ENCODE results near the gene SPESP1. TPM values are rescaled to one million over a fixed set of nuclear protein-coding genes. Genes with fewer than 3 reads are reported as not detected.

SPESP1 gene
- total and polyA plus RNA-seq, 2 donors (not counting 3 experiments of a cell fraction or from before 2014, with no cell fraction given): 1.5 to 2.0 TPM

- no peak overlapping the region for H3K27ac ChIP-seq (ENCODE audit: insufficient read depth, low read depth, low read length)
- no peaks in the 10 kb centered on the region for H3K9me1 ChIP-seq (replicated peaks; ENCODE audit: control insufficient read depth, extremely low read depth, insufficient read depth, low read length)
- dilution Hi-C loops (cut with MboI; ENCODE audit: extremely low pct_ligation_motif_present, low sequenced_read_pairs) (no loop called here), intact Hi-C loops (cut with micrococcal nuclease) (no loop called here)
- peaks cover 0 to 4% of the 10 kb centered on the region in 2 experiments for H3K27me3 ChIP-seq (ENCODE audit: control insufficient read depth in 2 of 2, insufficient read depth in 2 of 2, low read length in 2 of 2)
- no peak overlapping the region for H2AFZ ChIP-seq (ENCODE audit: low read depth, low read length)
- no peak for FAIRE-seq
- H3K4me2 ChIP-seq (ENCODE audit: insufficient read depth, low read length): no peak overlapping the region
- H3K4me3 ChIP-seq (replicated peaks in 1 of 3; ENCODE audit: insufficient read depth in 1 of 3, low read depth in 1 of 3, low read length in 3 of 3): no peak overlapping the region
- no peaks in the 10 kb centered on the region for H3K79me2 ChIP-seq (ENCODE audit: control insufficient read depth, insufficient read depth, low read length)
- BruUV-seq (replicated peaks): no TSS peak
- DNase-seq (ENCODE audit: low read depth, low spot score): no peak
- TF ChIP-seq POLR2A (IDR thresholded peaks at IDR 0.05; ENCODE audit: low read depth, low read length) (no peak), GATA2 (IDR thresholded peaks at IDR 0.05; ENCODE audit: insufficient read depth, insufficient read length, low read depth, low read length) (no peak), JUN (IDR thresholded peaks at IDR 0.05; ENCODE audit: borderline replicate concordance, insufficient read depth, insufficient read length, low read depth) (no peak)
- no peaks in the 10 kb centered on the region for H3K4me1 ChIP-seq (ENCODE audit: control insufficient read depth, extremely low read depth, insufficient read depth, low read length)
- ChIA-PET POLR2A (no interaction called here), CTCF (interaction anchor here (2.0 kb wide), 1 partner anchor 52 kb away, joined by 9 read pairs; no protein-coding TSS in a partner anchor)
- H4K20me1 ChIP-seq (replicated peaks; ENCODE audit: control insufficient read depth, extremely low read depth, insufficient read depth, low read length): no peaks in the 10 kb centered on the region
- H3K9ac ChIP-seq (replicated peaks; ENCODE audit: extremely low read depth, insufficient read depth, low read length): no peak overlapping the region
- no peaks in the 10 kb centered on the region for H3K9me3 ChIP-seq (replicated peaks; ENCODE audit: control insufficient read depth, insufficient read depth, low read length)
- no peaks in the 10 kb centered on the region for H3K36me3 ChIP-seq (ENCODE audit: control insufficient read depth in 2 of 2, extremely low read depth in 1 of 2, insufficient read depth in 2 of 2, low read length in 2 of 2)
Observed at GRCh38 chr15:68979816-68980215, 49.5 kb downstream of the SPESP1 start.

- Histone ChIP-seq H3K4me2 (ENCODE audit: insufficient read depth, low read length) (no peak overlapping the region), H3K9me1 (replicated peaks; ENCODE audit: control insufficient read depth, extremely low read depth, insufficient read depth, low read length) (no peaks in the 10 kb centered on the region), H3K9ac (replicated peaks; ENCODE audit: extremely low read depth, insufficient read depth, low read length) (no peak overlapping the region), H3K79me2 (ENCODE audit: control insufficient read depth, insufficient read depth, low read length) (no peaks in the 10 kb centered on the region), H3K27me3 (ENCODE audit: control insufficient read depth in 2 of 2, insufficient read depth in 2 of 2, low read length in 2 of 2) (peaks cover 0 to 4% of the 10 kb centered on the region in 2 experiments), H4K20me1 (replicated peaks; ENCODE audit: control insufficient read depth, extremely low read depth, insufficient read depth, low read length) (no peaks in the 10 kb centered on the region), H2AFZ (ENCODE audit: low read depth, low read length) (no peak overlapping the region), H3K9me3 (replicated peaks; ENCODE audit: control insufficient read depth, insufficient read depth, low read length) (no peaks in the 10 kb centered on the region), H3K4me3 (replicated peaks in 1 of 3; ENCODE audit: insufficient read depth in 1 of 3, low read depth in 1 of 3, low read length in 3 of 3) (no peak overlapping the region), H3K27ac (ENCODE audit: insufficient read depth, low read depth, low read length) (no peak overlapping the region), H3K36me3 (ENCODE audit: control insufficient read depth in 2 of 2, extremely low read depth in 1 of 2, insufficient read depth in 2 of 2, low read length in 2 of 2) (no peaks in the 10 kb centered on the region), H3K4me1 (ENCODE audit: control insufficient read depth, extremely low read depth, insufficient read depth, low read length) (no peaks in the 10 kb centered on the region)
- no peak for TF ChIP-seq FOS (IDR thresholded peaks at IDR 0.05; ENCODE audit: borderline replicate concordance, insufficient read depth, low read length)
- no peak for TF ChIP-seq JUN (IDR thresholded peaks at IDR 0.05; ENCODE audit: borderline replicate concordance, insufficient read depth, insufficient read length, low read depth)
- no peak for TF ChIP-seq MAX (IDR thresholded peaks at IDR 0.05; ENCODE audit: insufficient read depth, insufficient read length)
- TF ChIP-seq EZH2 (IDR thresholded peaks at IDR 0.05; ENCODE audit: borderline replicate concordance, low read depth, low read length, severe bottlenecking): no peak
- no peak for TF ChIP-seq MYC (IDR thresholded peaks at IDR 0.05; ENCODE audit: low read depth, low read length)
- TF ChIP-seq POLR2A (IDR thresholded peaks at IDR 0.05; ENCODE audit: low read depth, low read length): no peak
- TF ChIP-seq POLR2AphosphoS5 (IDR thresholded peaks at IDR 0.05; ENCODE audit: insufficient read depth, low read depth, low read length): no peak
- TF ChIP-seq GATA2 (IDR thresholded peaks at IDR 0.05; ENCODE audit: insufficient read depth, insufficient read length, low read depth, low read length): no peak
- TF ChIP-seq CTCF (IDR thresholded peaks at IDR 0.05; ENCODE audit: extremely low read depth in 1 of 2, insufficient read depth in 1 of 2, low read depth in 1 of 2, low read length in 2 of 2): no peak
- DNase-seq (ENCODE audit: low read depth, low spot score) (no peak), FAIRE-seq (no peak)
- CTCF ChIA-PET: interaction anchor here (2.0 kb wide), 1 partner anchor 51 kb away, joined by 9 read pairs; no protein-coding TSS in a partner anchor
- POLR2A ChIA-PET: no interaction called here
- dilution Hi-C loops (cut with MboI; ENCODE audit: extremely low pct_ligation_motif_present, low sequenced_read_pairs): no loop called here
- intact Hi-C loops (cut with micrococcal nuclease): no loop called here
- no TSS peak for BruUV-seq (replicated peaks)
Observed at GRCh38 chr15:68980786-68981185, 50.5 kb downstream of the SPESP1 start.
